Stomach (tissue), 9 donors: ENCODE results near the gene ENOPH1. TPM values are rescaled to one million over a fixed set of nuclear protein-coding genes. Genes with fewer than 3 reads are reported as not detected.
"Not testable (repeated sequence)": the region's sequence is repeated elsewhere in the genome, so short reads cannot be mapped to it uniquely, and the experiment has no call there.

ENCODE experiments used
- DNase-seq, 2 donors: peaks; one replicate each; pipeline versions ENCODE4 v3.0.0 to v3.0.0-alpha.2; 2013 to 2019
- H3K27ac ChIP-seq, 5 donors: fragments of 200-600 bp in 4 of 5; sonication (generic) in 4 of 5; one replicate each; pipeline ENCODE4 v1.5.1; 2013 to 2019; ENCODE audit warnings: mild to moderate bottlenecking in 1 of 5, moderate library complexity in 1 of 5
- H3K27me3 ChIP-seq, 3 donors: fragments of 200-600 bp; sonication (generic); one replicate each; pipeline ENCODE4 v1.5.1; 2017 to 2019; ENCODE audit warnings: mixed run types in 1 of 3
- H3K36me3 ChIP-seq, 4 donors: fragments of 200-600 bp; sonication (generic); 1 replicate in 3 of 4; 2 replicates in 1 of 4; pipeline ENCODE4 v1.5.1; 2016 to 2019
- H3K4me1 ChIP-seq, 4 donors: fragments of 200-600 bp; sonication (generic); one replicate each; pipeline ENCODE4 v1.5.1; 2016 to 2019
- H3K4me3 ChIP-seq, 4 donors: fragments of 200-600 bp; sonication (generic) in 3 of 4; one replicate each; pipeline ENCODE4 v1.5.1; 2016 to 2019; ENCODE audit warnings: mild to moderate bottlenecking in 1 of 4
- H3K9me3 ChIP-seq, 4 donors: fragments of 200-600 bp; sonication (generic); one replicate each; pipeline ENCODE4 v1.5.1; 2016 to 2019
- EP300 ChIP-seq: sonication (generic); formaldehyde crosslinking; IDR thresholded peaks from one replicate; pipeline ENCODE4 v1.6.1; 2017; ENCODE audit warnings: antibody characterized with exemption
- POLR2A ChIP-seq, 4 donors: fragments of 450-650 bp; IDR thresholded peaks; one replicate each; pipeline ENCODE4 v1.6.1; 2016; ENCODE audit warnings: antibody characterized with exemption in 4 of 4, control low read depth in 2 of 4, mild to moderate bottlenecking in 1 of 4, moderate library complexity in 1 of 4
- POLR2AphosphoS5 ChIP-seq, 3 donors: sonication (generic); formaldehyde crosslinking; IDR thresholded peaks; one replicate each; pipeline ENCODE4 v1.6.1; 2016; ENCODE audit warnings: antibody characterized with exemption in 3 of 3
- WGBS, 5 donors: extraction: QIAGEN DNeasy Blood & Tissue Kit in 3 of 5; methylation state at CpG; one replicate each; pipeline versions ENCODE4 v1.1.5 to v1.1.7; 2013 to 2018; 5-methylcytosine and 5-hydroxymethylcytosine counted together
- intact Hi-C: fragments of 100-400 bp; cut with DNase I; formaldehyde crosslinking; loops from one replicate; pipeline ENCODE4 v1.15.1; 2023; ENCODE audit warnings: low total_unique reads
- polyA plus RNA-seq, 3 donors: library from polyadenylated mRNA; stranded (reverse); fragments of 200-250 nt; gene quantifications; one replicate each; pipeline ENCODE4 v1.2.3, GENCODE V29; 2013
- total RNA-seq, 5 donors: library from RNA; depleted of rRNA; stranded (reverse); fragments of >200 nt; gene quantifications; one replicate each; pipeline versions ENCODE4 v1.1.0 to v1.2.3, GENCODE V29; 2014 to 2016
- TF ChIP-seq, protein P1 (sequence below), 7 experiments: fragments of 450-650 bp in 4 of 7; fragments of 200-600 bp in 3 of 7; sonication (generic) in 3 of 7; IDR thresholded peaks; one replicate each; pipeline ENCODE4 v1.5.1; 2016 to 2019; ENCODE audit warnings: antibody characterized with exemption in 7 of 7, control low read depth in 2 of 7, mild to moderate bottlenecking in 1 of 7
- donor health status: healthy with polysubstance abuse.
- donor health status: Bipolar disorder and iron deficiency.
- donor health status: healthy.

ENOPH1 gene
- total and polyA plus RNA-seq, 8 donors: 0.58 to 35.1 (median 30.1) TPM

DNA sequence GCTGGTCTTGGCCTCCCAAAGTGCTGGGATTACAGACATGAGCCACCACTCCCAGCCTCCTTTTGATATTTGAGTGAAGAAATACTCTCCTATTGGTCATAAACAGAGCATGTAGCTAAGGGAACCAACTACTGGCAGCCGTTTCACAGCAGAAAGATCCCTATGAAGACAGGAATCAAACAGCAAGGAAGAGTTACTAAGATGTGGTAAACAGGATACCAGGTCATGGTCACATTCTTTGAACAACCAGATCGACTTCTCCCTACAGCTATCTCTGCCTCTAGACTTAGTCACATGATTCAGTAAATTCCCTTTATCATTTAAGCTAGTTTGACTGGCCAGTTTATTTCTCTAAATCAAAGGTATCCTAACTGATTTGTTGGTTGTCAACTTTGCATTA is 47.6 kb upstream of the ENOPH1 start:
- TF ChIP-seq POLR2A (IDR thresholded peaks at IDR 0.05) (no peak), EP300 (no peak), POLR2AphosphoS5 (IDR thresholded peaks at IDR 0.05) (no peak)
- TF ChIP-seq, protein P1, sequence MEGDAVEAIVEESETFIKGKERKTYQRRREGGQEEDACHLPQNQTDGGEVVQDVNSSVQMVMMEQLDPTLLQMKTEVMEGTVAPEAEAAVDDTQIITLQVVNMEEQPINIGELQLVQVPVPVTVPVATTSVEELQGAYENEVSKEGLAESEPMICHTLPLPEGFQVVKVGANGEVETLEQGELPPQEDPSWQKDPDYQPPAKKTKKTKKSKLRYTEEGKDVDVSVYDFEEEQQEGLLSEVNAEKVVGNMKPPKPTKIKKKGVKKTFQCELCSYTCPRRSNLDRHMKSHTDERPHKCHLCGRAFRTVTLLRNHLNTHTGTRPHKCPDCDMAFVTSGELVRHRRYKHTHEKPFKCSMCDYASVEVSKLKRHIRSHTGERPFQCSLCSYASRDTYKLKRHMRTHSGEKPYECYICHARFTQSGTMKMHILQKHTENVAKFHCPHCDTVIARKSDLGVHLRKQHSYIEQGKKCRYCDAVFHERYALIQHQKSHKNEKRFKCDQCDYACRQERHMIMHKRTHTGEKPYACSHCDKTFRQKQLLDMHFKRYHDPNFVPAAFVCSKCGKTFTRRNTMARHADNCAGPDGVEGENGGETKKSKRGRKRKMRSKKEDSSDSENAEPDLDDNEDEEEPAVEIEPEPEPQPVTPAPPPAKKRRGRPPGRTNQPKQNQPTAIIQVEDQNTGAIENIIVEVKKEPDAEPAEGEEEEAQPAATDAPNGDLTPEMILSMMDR (IDR thresholded peaks at IDR 0.05): no peak
- Histone ChIP-seq H3K9me3 (no peaks in the 10 kb centered on the region), H3K4me3 (no peak overlapping the region), H3K36me3 (peaks cover 0 to 3% (median 0%) of the 10 kb centered on the region in 4 donors), H3K27ac (no peak overlapping the region), H3K4me1 (no peaks in the 10 kb centered on the region), H3K27me3 (no peaks in the 10 kb centered on the region)
- intact Hi-C loops: no loop called here
- WGBS, 5 donors: 65 to 92% (median 76%) methylated on average over 2 of the region's 2 CpGs
- DNase-seq: no peak

GRCh38 chr4:82386312-82386711 is 44.1 kb upstream of the ENOPH1 start:
- H3K36me3 ChIP-seq, H3K4me1 ChIP-seq, H3K9me3 ChIP-seq, H3K4me3 ChIP-seq, H3K27me3 ChIP-seq, intact Hi-C loops, DNase-seq, H3K27ac ChIP-seq: not testable (repeated sequence)
- WGBS, 5 donors: 86 to 97% (median 94%) methylated on average over 8 of the region's 8 CpGs

GRCh38 chr4:82388405-82388804 is 42.0 kb upstream of the ENOPH1 start:
- DNase-seq: no peak
- Histone ChIP-seq H3K36me3 (no peaks in the 10 kb centered on the region), H3K4me3 (no peak overlapping the region), H3K27me3 (no peaks in the 10 kb centered on the region), H3K4me1 (no peaks in the 10 kb centered on the region), H3K27ac (no peak overlapping the region), H3K9me3 (no peaks in the 10 kb centered on the region)
- intact Hi-C loops: no loop called here
- no peak for TF ChIP-seq EP300
- TF ChIP-seq POLR2A (IDR thresholded peaks at IDR 0.05): no peak
- TF ChIP-seq, protein P1 (IDR thresholded peaks at IDR 0.05): no peak
- TF ChIP-seq POLR2AphosphoS5 (IDR thresholded peaks at IDR 0.05): no peak
- 55 to 76% (median 60%) methylated on average over 1 of the region's 1 CpG for WGBS, 5 donors

GRCh38 chr4:82390061-82390460 is 40.3 kb upstream of the ENOPH1 start:
- H3K4me1 ChIP-seq, H3K36me3 ChIP-seq, H3K27ac ChIP-seq, H3K27me3 ChIP-seq, intact Hi-C loops, H3K9me3 ChIP-seq, H3K4me3 ChIP-seq, DNase-seq: not testable (repeated sequence)
- WGBS, 5 donors: 79 to 89% (median 85%) methylated on average over 9 of the region's 9 CpGs

- intact Hi-C loops: no loop called here
- no peaks in the 10 kb centered on the region for H3K36me3 ChIP-seq
- H3K27ac ChIP-seq: no peak overlapping the region
- WGBS, 5 donors: 60 to 83% (median 70%) methylated on average over 3 of the region's 3 CpGs
- TF ChIP-seq POLR2AphosphoS5 (IDR thresholded peaks at IDR 0.05) (peak in 2 of 3 donors; percentile 21 to 52), POLR2A (IDR thresholded peaks at IDR 0.05) (no peak)
- TF ChIP-seq, protein P1 (IDR thresholded peaks at IDR 0.05): no peak
- no peak overlapping the region for H3K4me3 ChIP-seq
- no peaks in the 10 kb centered on the region for H3K9me3 ChIP-seq
- DNase-seq: peak in 1 of 2 donors; percentile 47
- no peaks in the 10 kb centered on the region for H3K4me1 ChIP-seq
- no peaks in the 10 kb centered on the region for H3K27me3 ChIP-seq
Observed at GRCh38 chr4:82394896-82395295, 35.5 kb upstream of the ENOPH1 start.
